ENCODE results near the gene LRRC23. TPM values are rescaled to one million over a fixed set of nuclear protein-coding genes. Genes with fewer than 3 reads are reported as not detected.

LRRC23 gene
- total RNA-seq = 1 to 10 TPM; 2.3 to 5.9 (median 4.8) TPM

- Histone ChIP-seq H3K4me1 (peaks cover 0 to 25% (median 9%) of the 10 kb centered on the region in 3 donors), H3K27ac (peak within 1 kb of the TSS; percentile 81 to 87 (median 84)), H3K27me3 (no peaks in the 10 kb centered on the region), H3K36me3 (peaks cover 0 to 15% (median 0%) of the 10 kb centered on the region in 3 donors), H3K9me3 (no peaks in the 10 kb centered on the region), H3K4me3 (peak within 1 kb of the TSS; percentile 56 to 83 (median 66))
- intact Hi-C loops (cut with DNase I) = no loop called here
- peak; percentile 78 for DNase-seq
- TF ChIP-seq CTCF (IDR thresholded peaks at IDR 0.05) (peak in 1 of 6 experiments; percentile 30), POLR2A (IDR thresholded peaks at IDR 0.05) (peak in 1 of 4 donors; percentile 56)
- 4 to 5% methylated on average over 23 to 32 of the region's 34 CpGs for WGBS, 2 donors
Observed at GRCh38 chr12:6904280-6905276, at the start of gene LRRC23. TSS of gene LRRC23 (plus strand) at chr12:6904822. CDS start at chr12:6905634, 812 bp downstream.

GRCh38 chr12:6855322-6855721 lies 49.3 kb upstream of the LRRC23 start:
- 94% methylated on average over 14 of the region's 14 CpGs for WGBS, 2 donors
- no peaks in the 10 kb centered on the region for H3K27me3 ChIP-seq
- H3K4me1 ChIP-seq = peaks cover 8 to 26% (median 21%) of the 10 kb centered on the region in 3 donors
- DNase-seq = no peak
- intact Hi-C loops (cut with DNase I) = no loop called here
- TF ChIP-seq CTCF (IDR thresholded peaks at IDR 0.05) (no peak), POLR2A (IDR thresholded peaks at IDR 0.05) (no peak)
- no peak overlapping the region for H3K4me3 ChIP-seq
- no peak overlapping the region for H3K27ac ChIP-seq
- H3K9me3 ChIP-seq = no peaks in the 10 kb centered on the region
- peaks cover 42 to 57% (median 46%) of the 10 kb centered on the region in 3 donors for H3K36me3 ChIP-seq

GRCh38 chr12:6858799-6859198 lies 45.8 kb upstream of the LRRC23 start:
- Histone ChIP-seq H3K9me3 (no peaks in the 10 kb centered on the region), H3K36me3 (peaks cover 55 to 92% (median 73%) of the 10 kb centered on the region in 3 donors), H3K27me3 (no peaks in the 10 kb centered on the region), H3K4me1 (peaks cover 0 to 4% (median 4%) of the 10 kb centered on the region in 3 donors), H3K27ac (no peak overlapping the region), H3K4me3 (no peak overlapping the region)
- 75 to 100% methylated on average over 1 to 2 of the region's 2 CpGs for WGBS, 2 donors
- TF ChIP-seq CTCF (IDR thresholded peaks at IDR 0.05) = no peak
- TF ChIP-seq POLR2A (IDR thresholded peaks at IDR 0.05) = no peak
- intact Hi-C loops (cut with DNase I) = no loop called here
- no peak for DNase-seq

- DNase-seq = no peak
- Histone ChIP-seq H3K9me3 (no peaks in the 10 kb centered on the region), H3K27me3 (no peaks in the 10 kb centered on the region), H3K4me1 (no peaks in the 10 kb centered on the region), H3K4me3 (no peak overlapping the region), H3K27ac (no peak overlapping the region), H3K36me3 (peaks cover 62 to 100% (median 80%) of the 10 kb centered on the region in 3 donors)
- intact Hi-C loops (cut with DNase I) = no loop called here
- WGBS, 2 donors = 96 to 97% methylated on average over 3 to 4 of the region's 9 CpGs
- TF ChIP-seq CTCF (IDR thresholded peaks at IDR 0.05) (no peak), POLR2A (IDR thresholded peaks at IDR 0.05) (no peak)
Observed at GRCh38 chr12:6860116-6860515, 44.5 kb upstream of the LRRC23 start.

- Histone ChIP-seq H3K36me3 (peaks cover 58 to 100% (median 81%) of the 10 kb centered on the region in 3 donors), H3K27ac (no peak overlapping the region), H3K27me3 (no peaks in the 10 kb centered on the region), H3K4me1 (no peaks in the 10 kb centered on the region), H3K4me3 (no peak overlapping the region), H3K9me3 (no peaks in the 10 kb centered on the region)
- DNase-seq = no peak
- intact Hi-C loops (cut with DNase I) = no loop called here
- TF ChIP-seq POLR2A (IDR thresholded peaks at IDR 0.05) (no peak), CTCF (IDR thresholded peaks at IDR 0.05) (no peak)
- 93 to 95% methylated on average over 4 to 6 of the region's 7 CpGs for WGBS, 2 donors
Observed at GRCh38 chr12:6860942-6861341, 43.7 kb upstream of the LRRC23 start.
